HG03457 (cell line): Measurements from ENCODE around the gene TUNAR.
"Not testable (repeated sequence)": the region's sequence is repeated elsewhere in the genome, so short reads cannot be mapped to it uniquely, and the experiment has no call there.

Experiments
- ATAC-seq: cut with Tn5 transposase; IDR thresholded peaks from one replicate; pipeline ENCODE4 v1.9.1; 2021; ENCODE audit warnings: moderate number of reproducible peaks; ENCODE audit not compliant: unreplicated experiment

The TUNAR gene

GRCh38 chr14:95961481-95961880, 84.8 kb downstream of the TUNAR start:
- no peak for ATAC-seq

DNA sequence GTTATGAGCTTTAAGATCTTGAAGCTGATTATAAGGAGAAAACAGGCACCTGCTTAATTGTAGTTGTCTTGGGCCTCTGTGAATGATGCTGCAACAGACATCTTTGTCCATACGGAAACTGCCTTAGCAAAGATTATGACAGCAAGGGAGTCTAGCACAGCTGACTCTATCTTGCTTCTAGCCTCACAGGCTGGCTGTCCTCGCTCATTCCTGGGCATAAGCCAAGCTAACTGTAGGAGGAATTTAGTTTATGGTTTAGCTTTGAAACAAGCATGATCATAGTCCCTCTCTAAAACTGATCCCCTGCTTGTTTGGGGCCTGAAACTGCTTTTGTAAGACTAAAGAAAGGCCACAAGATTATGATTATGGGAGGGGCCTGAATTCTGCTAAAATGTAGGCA, 88.3 kb downstream of the TUNAR start:
- no peak for ATAC-seq

GRCh38 chr14:95968048-95968447, 91.4 kb downstream of the TUNAR start:
- ATAC-seq, result not testable (repeated sequence)
